GM06990 (cell line): ENCODE measurements around the gene FLRT1.

ENCODE experiments used
- DNase-seq: peaks from one replicate; pipeline ENCODE4 v3.0.0-alpha.2; 2011; ENCODE audit not compliant: insufficient read length; ENCODE audit errors: extremely low read depth
- H3K27me3 ChIP-seq: replicated peaks from 2 replicates; pipeline ENCODE4 v1.6.0; 2011; ENCODE audit warnings: low read length; ENCODE audit not compliant: control insufficient read depth, insufficient read depth
- H3K36me3 ChIP-seq: 2 replicates; pipeline ENCODE4 v1.5.1; 2011; ENCODE audit warnings: low read length; ENCODE audit not compliant: control insufficient read depth, insufficient read depth
- H3K4me3 ChIP-seq: replicated peaks from 2 replicates; pipeline ENCODE4 v1.5.1; 2011; ENCODE audit warnings: low read depth, mild to moderate bottlenecking, control low read depth, low read length
- CTCF ChIP-seq: IDR thresholded peaks from 2 replicates; pipeline ENCODE4 v1.5.1; 2011; ENCODE audit warnings: low read length, control low read depth, mild to moderate bottlenecking, inconsistent platforms; ENCODE audit not compliant: insufficient read depth, poor library complexity, severe bottlenecking

The FLRT1 gene

GRCh38 chr11:63999349-64000025 lies 36.2 kb upstream of the FLRT1 start:
- TF ChIP-seq CTCF = no peak
- no peaks in the 10 kb centered on the region for H3K27me3 ChIP-seq
- peaks cover 13% of the 10 kb centered on the region for H3K36me3 ChIP-seq
- peak; percentile 59 for DNase-seq
- no peak overlapping the region for H3K4me3 ChIP-seq

GRCh38 chr11:64000026-64000739 lies 35.5 kb upstream of the FLRT1 start:
- H3K36me3 ChIP-seq = peaks cover 12% of the 10 kb centered on the region
- no peak overlapping the region; the same call in 1 of the 2 replicates for H3K4me3 ChIP-seq
- H3K27me3 ChIP-seq = no peaks in the 10 kb centered on the region
- DNase-seq = peak; percentile 74
- TF ChIP-seq CTCF = peak; percentile 44

GRCh38 chr11:64000740-64001483 lies 34.8 kb upstream of the FLRT1 start:
- peaks cover 11% of the 10 kb centered on the region for H3K36me3 ChIP-seq
- H3K27me3 ChIP-seq = no peaks in the 10 kb centered on the region
- no peak for TF ChIP-seq CTCF
- no peak for DNase-seq
- no peak overlapping the region for H3K4me3 ChIP-seq

- no peak for TF ChIP-seq CTCF
- H3K27me3 ChIP-seq = no peaks in the 10 kb centered on the region
- no peak for DNase-seq
- no peak overlapping the region for H3K4me3 ChIP-seq
- peaks cover 7% of the 10 kb centered on the region for H3K36me3 ChIP-seq
Observed at GRCh38 chr11:64001484-64002420, 34.0 kb upstream of the FLRT1 start.

GRCh38 chr11:64003807-64004589 lies 31.7 kb upstream of the FLRT1 start:
- Histone ChIP-seq H3K4me3 (no peak overlapping the region), H3K36me3 (no peaks in the 10 kb centered on the region), H3K27me3 (peaks cover 2% of the 10 kb centered on the region; the same call in 1 of the 2 replicates)
- DNase-seq = no peak
- TF ChIP-seq CTCF = no peak
